Mononuclear cell (primary cell): Measurements from ENCODE around the gene CLGN. TPM values are rescaled to one million over a fixed set of nuclear protein-coding genes. Genes with fewer than 3 reads are reported as not detected.

Source experiments
- total RNA-seq: library from RNA; depleted of rRNA; stranded (reverse); fragments of >200 nt; gene quantifications from one replicate; pipeline ENCODE4 v1.2.3, GENCODE V29; 2012

The CLGN gene
- total RNA-seq, 1 donor = 0.42 TPM

Other genes with a start within 250 kb of the CLGN start
- gene SCOC, start 54.0 kb downstream of the CLGN start, total RNA-seq = 9.3 TPM
- under 0.01 TPM for gene MGAT4D, start 70.6 kb upstream of the CLGN start, total RNA-seq
- 11.2 TPM for gene ELMOD2, start 96.5 kb upstream of the CLGN start, total RNA-seq
- gene UCP1, start 141.3 kb upstream of the CLGN start, total RNA-seq = not detected